IPS DF 4.7 (cell line): ENCODE results near the gene LNP1.
"Not testable (repeated sequence)": the region's sequence is repeated elsewhere in the genome, so short reads cannot be mapped to it uniquely, and the experiment has no call there.

ENCODE experiments used
- DNase-seq: peaks from one replicate; pipeline ENCODE4 v3.0.0-alpha.2; 2013; ENCODE audit warnings: low spot score; ENCODE audit errors: extremely low read depth

LNP1 gene

DNA sequence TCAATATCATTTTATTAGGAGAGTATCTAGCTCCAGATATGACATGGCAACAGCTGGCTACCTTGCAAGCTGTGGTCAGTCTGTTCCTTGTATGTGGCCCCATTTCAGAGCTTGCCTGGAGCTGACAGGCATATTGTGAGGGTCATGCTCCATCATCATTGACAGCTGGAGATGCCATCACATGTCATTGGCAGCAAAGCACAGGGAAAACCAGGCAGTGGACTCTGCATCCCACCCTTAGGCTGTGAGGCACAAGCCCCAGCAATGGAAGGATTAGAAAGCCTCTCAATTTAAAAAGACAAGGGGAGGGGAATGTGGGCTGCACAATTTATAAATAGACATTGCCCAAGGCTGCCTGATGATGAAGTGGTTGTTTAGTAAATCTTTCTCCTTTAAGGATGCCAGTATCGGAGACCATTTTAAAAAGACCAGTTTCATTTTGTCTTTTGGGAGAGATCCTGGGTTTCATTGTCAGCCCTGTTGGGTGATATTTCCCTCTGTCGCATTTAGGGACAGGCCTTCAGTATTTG is 27.9 kb downstream of the LNP1 start:
- no peak for DNase-seq

DNA sequence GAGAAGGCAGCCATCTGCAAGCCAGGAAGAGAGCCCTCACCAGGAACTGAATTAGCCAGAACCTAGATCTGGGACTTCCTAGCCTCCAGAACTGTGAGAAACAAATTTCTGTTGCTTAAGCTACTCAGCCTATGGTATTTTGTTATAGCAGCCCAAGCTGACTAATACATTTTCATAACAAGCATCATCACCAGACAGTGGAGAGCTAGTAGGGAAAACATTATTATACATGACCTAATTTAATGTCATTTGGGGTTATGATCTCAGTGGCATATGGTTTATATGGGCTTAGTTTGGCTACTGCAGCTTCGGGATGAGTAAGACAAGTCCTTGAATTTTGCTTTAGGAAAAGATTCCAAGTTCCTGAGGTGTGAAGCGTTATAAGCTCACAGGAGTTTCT is 35.6 kb downstream of the LNP1 start:
- no peak for DNase-seq

DNA sequence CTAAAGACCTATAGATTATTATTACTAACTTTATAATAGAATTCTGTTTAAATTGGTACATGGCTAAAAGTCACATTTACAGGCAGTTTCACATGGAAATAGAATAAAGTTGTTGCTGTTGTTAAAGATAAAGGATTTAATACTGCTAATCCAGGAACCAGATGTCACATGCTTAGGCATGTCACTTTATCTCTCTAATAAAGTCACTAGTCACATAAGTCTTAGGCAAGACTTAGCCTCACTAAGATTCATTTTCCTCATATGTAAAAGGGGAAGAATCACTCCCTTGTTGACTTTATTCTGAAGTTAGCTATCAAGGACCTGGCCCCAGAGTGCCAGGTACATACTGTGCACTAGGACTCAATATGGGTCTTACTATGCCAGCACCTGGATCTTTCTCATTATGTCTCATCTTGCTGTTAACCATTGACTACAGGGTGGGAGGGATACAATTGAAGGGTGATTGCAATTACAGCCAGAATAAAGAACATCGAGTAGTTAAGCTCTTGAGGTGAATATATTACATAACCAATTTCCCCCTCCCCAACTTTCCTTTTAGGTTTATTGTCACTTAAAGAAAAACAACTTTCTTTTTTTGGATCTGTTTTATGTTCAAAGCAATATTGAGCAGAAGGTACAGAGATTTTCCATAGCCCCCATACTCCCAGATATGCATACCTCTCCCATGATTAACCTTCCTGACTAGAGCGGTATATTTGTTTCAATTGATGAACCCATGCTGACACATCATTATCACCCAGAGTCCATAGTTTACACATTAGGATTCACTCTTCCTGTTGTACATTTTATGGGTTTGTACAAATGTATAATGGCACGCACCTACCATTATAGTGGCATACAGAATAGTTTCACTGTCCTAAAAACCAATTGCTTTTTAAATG is 36.6 kb downstream of the LNP1 start:
- DNase-seq: no peak

DNA sequence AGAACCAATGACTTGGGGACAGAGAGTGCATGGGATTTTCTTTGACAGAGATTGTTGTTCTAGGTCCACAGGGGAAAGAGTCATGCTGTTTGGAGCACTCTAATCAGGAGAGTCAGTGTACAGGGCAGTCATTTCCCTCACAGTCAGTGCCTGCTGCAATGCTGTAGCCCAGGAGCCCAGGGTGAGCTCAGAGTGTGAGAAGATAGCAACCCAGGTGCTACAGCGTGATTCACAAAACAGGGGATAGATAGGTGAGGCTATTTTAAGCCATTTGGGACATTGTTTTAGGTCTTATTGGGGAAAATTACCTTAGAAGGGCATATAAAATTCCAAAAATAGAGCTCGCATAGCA is 37.3 kb downstream of the LNP1 start:
- DNase-seq: no peak

DNA sequence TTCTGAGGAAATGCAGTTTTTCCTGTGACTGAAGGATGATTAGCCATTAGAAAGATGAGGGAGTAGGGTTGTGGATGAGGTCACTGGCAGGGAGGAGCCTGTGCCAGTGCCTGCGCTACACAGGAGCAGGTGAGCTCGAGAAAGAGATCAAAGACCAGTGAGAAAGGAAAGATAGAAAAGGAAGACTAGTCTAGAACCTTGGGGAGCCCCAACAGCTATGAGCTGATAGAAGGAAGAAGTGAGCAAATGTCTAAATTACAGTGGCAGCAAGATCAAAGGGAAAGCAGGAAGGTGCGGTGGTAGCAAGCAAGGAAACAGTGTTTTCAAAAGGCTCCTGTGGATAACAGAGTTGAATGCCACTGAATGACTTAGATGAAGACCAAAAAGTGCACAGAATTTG is 39.6 kb downstream of the LNP1 start:
- no peak for DNase-seq

DNA sequence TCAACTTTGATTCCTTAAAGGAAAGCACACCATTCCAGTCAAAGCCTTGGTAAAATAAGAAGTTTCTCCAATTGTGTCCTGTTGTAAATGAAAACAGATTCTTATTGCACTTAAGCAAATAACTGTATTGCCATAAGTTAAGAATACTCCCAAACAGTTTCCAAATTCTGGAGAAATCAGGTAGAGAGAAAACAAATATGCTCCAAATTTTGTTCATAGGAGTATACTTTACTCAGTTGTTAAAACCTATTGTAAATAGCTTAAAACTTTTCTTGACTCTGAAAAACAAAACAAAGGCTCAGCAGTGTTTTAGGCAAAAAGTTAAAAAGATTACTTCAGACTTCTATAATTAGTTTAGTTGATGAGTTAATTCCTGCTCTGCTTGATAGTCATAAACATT is 42.4 kb downstream of the LNP1 start:
- DNase-seq: no peak

DNA sequence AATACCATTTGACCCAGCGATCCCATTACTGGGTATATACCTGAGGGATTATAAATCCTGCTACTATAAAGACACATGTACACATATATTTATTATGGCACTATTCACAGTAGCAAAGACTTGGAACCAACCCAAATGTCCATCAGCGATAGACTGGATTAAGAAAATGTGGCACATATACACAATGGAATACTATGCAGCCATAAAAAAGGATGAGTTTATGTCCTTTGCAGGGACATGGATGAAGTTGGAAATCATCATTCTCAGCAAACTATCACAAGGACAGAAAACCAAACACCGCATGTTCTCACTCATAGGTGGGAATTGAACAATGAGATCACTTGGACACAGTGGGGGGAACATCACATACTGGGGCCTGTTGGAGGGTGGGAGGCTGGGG is 45.7 kb downstream of the LNP1 start:
- not testable (repeated sequence) for DNase-seq

DNA sequence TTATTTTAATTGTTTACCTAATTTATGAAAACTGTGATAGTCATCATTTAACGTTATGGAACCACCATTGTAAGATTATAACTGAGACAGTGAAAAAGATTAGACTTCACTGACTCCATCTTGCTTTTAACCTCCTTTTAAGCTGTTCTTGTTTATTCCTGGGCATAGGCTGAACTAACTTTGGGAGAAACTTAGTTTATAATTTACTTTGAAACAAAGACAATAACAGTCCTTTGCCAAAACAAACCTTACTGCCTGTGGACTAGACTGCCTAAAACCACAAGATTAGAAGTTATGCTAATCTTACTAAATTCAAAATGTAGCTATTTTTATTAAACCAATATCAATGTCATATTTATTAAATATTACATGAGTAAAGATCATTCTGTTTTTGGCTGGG is 46.7 kb downstream of the LNP1 start:
- no peak for DNase-seq

DNA sequence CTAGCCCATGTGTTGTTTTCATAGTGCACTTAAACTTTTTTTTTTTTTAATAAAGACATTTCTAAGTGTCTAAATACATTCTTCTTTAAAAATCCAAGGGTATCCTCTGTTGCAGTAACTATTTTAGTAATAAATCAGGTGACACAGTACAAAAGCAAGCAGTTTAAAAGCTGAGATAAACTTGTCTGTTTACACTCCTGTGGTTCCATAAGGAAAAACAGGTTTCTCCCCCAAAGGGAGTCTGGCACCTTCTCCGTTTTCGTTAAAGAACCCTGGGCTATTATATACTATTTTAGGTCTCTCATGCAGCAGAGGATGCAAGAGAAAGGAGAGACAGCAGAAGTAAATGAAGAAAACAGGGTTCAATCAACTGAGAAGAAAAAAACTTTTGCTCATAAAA is 47.9 kb downstream of the LNP1 start:
- no peak for DNase-seq

DNA sequence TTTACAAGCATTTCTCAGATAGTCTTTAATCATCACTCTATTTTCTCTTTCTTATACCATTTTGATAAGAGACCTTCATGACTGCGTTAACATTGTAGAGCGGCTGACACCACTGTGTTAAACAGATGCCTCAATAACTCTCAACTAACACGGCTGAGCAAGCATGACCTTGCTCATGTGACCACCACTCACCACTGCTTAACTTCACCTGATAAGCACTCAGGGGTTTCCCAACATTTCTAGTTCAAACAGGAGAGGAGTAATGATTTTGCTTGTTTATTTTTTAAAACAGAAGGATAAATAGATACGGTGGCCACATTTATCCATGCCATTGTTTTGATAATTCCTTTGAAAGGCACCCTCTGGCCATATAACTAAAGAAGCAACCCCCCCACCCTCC is 53.3 kb downstream of the LNP1 start:
- no peak for DNase-seq

DNA sequence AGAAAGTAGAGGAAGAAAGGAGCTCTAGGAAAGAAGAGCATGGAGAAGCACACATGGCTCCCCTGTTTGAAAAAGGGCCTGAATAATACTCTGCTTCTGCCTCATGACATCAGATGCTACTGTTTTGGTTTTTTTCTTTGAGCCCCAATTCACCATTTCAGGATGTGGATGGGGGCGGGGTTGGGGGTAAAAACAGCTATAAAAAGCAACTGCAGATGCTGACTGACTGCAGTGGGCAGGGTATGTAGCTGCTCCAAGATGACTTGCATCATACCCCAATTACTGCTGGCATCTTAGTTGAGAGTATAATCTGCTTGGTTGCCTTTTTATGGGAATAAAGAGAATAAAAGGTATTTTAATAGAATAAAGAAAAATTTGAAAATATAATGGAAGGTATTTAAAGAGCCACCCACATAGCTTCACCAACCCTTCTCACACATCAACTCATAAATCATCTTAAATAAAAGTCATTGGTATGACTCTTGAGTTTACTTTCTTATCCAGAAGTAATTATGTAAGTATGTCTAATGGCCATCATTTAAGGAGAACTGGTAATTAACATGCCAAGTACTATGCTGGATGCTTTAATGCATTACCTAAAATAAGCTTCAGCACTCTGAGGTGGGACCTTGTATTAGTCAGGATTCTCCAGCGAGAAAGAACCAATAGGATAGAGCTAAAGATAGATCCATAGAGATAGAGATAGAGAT is 54.7 kb downstream of the LNP1 start:
- no peak for DNase-seq

DNA sequence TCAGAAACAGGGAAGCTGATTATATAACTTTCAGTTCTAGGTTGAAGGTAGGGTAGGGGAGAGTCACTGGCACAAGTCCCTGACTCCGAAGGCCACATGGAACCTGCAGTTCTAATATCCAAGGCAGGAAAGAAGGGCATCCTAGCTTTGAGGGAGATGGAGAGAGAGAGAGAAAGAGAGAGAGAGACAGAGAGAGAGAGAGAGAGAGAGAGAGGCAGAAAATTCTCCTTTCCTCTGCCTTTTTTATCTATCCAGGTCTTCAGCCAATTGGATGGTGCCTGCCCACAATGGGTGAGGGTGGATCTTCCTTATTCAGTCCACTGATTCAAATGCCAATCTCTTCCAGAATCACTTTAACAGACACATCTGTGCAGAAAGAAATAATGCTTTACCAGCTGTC is 55.4 kb downstream of the LNP1 start:
- DNase-seq: no peak

DNA sequence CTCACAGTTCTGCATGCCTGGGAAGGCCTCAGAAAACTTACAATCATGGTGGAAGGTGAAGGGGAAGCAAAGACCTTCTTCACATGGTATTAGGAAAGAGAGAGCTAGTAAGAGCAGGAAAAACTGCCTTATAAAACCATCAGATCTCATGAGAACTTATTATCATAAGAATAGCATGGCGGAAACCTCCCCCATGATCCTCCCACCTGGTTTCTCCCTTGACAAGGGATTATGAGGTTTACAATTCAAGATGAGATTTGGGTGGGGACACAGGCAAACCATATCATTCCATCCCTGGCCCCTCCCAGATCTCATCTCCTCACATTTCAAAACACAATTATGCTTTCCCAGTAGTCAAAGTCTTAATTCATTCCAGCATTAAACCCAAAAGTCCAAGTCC is 56.5 kb downstream of the LNP1 start:
- no peak for DNase-seq

DNA sequence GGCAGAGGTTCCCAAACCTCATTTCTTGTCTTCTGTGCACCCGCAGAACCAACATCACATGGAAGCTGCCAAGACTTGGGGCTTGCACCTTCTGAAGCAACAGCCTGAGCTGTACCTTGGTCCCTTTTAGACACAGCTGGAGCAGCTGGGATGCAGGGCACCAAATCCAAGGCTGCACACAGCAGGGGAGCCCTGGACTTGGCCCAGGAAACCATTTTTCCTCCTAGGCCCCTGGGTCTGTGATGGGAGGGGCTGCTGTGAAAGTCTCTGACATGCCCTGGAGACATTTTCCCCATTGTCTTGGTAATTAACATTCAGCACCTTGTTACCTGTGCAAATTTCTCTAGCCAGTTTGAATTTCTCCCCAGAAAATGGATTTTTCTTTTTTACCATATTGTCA is 57.5 kb downstream of the LNP1 start:
- DNase-seq: no peak

DNA sequence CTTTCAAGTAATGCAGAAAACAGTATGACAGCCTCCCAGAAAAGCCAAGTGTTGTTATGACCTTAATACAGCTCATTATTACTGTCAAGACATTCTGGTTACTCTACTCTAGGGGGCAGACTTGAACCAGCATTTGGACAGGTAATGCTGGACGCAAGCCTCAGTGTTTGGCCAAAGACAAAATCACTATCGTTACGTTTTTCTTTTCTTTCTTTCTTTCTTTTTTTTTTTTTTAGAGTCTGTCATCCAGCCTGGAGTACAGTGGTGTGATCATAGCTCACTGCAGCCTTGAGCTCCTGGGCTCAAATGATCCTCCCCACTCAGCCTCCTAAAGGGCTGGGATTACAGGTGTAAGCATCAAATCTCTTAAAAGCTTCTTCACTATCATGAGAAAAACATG is 61.7 kb downstream of the LNP1 start:
- peak; percentile 25 for DNase-seq

DNA sequence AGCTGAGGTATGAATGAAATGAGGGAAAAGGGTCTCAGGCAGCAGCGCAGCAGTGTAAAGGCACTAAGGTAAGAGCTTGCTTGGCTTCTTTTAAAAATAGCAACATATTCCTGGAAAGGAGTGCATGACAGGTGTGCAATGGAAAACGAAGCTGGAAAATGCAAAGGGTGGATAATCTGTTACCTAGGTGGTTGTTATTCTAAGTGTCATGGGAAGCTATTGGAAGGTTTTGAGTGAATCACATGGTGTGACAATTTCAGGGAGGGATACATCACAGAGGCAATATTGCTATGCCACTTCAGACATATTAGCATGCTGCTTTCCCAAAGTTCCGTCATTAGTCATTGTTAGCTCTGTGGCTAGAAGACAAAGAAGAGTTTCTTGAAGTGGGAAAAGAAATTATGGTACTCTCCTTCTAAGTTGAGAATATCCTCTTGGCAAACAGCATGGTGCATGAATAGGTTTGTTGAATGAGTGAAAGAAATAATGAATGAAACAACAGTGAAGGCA is 62.4 kb downstream of the LNP1 start:
- no peak for DNase-seq

DNA sequence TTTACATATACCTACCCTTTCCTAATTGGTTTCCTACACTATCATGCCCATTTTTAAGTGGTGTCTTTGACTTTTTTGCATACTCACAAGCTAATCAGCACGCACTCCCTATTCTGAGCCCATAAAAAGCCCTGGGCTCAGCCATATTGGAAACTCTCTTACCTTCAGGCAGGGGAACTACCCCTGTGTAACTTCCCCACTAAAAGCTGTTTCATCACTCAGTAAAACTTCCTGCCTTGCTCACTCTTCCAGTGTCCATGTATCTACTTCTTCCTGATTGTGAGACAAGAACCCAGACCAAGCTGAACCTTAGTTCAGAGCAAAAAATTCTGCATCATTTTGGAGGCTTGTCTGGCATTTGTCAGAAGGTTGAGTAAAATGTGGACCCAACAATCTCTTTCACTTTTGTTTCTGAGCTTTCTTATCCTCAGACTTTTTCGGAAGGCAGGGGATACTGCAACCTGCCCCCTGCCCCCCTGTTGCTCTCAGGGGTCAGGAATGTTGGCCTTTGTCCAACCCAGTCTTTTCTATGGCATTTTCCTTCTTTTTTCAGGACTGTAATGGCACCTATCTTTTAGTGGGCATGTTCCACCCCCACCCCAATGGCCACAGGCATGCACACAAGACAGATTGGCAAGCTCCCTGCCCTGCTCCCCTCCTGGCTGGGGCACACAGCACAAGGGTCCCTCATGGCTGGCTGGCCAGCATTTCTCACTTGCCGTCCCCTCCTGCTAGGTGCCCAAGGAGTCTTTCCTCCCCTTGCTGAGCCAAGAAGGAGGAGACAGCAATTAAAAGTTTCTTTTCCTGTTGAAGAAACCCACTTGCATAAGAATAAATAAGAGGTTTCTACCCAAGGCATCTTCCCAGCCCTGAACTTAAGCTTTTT is 64.8 kb downstream of the LNP1 start:
- no peak for DNase-seq

DNA sequence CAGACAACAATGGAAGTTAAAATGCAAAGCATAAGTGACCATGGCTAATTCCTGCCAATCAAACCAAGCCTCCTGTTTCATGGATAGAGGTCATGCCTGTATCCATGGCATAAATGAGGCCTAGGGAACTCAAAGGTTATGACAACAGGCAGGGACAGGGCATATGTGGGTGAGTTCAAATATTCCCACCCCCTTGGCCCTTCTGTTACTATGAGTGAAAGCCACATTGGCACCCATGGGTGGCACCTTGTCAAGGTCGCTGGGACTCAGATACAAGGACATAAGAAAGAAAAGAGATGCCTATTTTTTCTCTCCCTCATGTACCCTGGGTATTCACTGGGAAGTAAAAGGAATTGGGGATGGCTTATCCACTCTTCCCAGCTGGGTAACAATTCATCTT is 65.8 kb downstream of the LNP1 start:
- DNase-seq: no peak

DNA sequence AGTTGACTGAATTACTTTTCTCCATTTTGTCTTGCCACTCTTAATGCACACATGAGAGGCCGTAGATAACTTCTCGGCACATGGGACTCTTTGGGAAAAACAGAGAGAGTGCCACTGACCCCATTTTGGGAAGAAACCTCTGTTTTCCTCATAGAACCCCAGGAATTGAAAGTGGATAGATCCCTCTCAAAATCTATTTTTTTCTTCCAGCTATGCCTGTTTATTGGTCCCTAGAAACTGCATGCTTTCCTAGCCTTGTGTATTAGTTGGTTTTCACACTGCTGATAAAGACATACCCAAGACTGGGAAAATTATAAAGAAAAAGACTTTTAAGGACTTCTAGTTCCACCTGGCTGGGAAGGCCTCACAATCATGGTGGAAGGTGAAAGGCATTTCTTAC is 67.3 kb downstream of the LNP1 start:
- DNase-seq: no peak

DNA sequence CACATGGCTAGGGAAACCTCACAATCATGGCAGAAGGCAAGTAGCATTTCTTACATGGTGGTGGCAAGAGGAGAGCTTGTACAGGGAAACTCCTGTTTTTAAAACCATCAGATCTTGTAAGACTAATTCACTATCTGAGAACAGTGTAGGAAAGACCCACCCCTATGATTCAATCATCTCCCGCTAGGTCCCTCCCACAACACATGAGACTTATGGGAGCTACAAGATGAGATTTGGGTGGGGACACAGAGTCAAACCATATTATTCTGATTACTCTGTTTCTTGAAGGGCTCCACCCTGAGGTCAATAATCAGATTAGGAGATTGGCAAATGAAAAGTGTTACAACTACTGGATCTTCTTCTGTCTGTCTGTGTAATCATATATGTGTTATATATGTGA is 69.6 kb downstream of the LNP1 start:
- DNase-seq: no peak

DNA sequence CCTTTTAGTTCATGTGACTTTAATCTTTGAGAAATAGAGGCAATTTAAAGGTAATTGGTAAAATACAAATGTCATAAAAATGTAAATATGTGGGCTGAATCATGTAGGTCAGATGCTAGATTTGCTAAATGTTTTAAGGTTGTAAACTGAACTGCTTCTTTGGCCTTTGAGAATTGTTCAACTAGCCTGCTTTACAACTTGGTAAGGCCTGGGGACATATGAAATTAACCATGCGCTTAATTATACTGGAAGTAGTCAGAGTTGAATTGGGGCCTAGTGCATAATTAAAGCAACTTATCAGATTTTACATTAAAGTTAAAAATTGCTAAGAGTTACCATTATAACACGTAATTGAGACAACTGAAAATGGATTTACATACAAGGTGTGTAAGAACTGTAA is 70.1 kb downstream of the LNP1 start:
- DNase-seq: no peak
